GM18909 (cell line): ENCODE data around the gene FCF1.
A peak's percentile ranks its signal among the peaks of the same experiment; 100 is the strongest.
"Not testable (repeated sequence)": the region's sequence is repeated elsewhere in the genome, so short reads cannot be mapped to it uniquely, and the experiment has no call there.

ENCODE experiments used
- ATAC-seq: cut with Tn5 transposase; IDR thresholded peaks from one replicate; pipeline ENCODE4 v1.9.1; 2021; ENCODE audit warnings: mild to moderate bottlenecking; ENCODE audit not compliant: unreplicated experiment, poor library complexity

The FCF1 gene

DNA sequence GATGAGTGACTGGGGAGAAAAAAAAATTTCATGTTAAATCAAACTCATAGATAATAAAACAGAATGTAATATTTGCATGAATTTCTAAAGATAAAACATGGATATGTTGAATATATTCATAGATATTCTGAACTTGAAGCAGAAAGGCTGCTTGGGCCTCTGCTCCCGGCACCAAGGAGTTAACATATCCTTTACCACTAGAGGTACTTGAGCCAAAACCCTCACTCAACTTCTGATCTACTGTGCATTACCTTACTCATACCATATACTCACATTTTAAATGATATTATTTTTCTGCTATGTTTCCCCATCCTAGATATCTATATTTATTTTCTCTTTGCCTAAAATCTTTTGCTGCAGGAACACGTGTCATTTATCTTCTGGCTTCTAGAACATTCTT lies 15.0 kb upstream of the FCF1 start:
- ATAC-seq = no peak

DNA sequence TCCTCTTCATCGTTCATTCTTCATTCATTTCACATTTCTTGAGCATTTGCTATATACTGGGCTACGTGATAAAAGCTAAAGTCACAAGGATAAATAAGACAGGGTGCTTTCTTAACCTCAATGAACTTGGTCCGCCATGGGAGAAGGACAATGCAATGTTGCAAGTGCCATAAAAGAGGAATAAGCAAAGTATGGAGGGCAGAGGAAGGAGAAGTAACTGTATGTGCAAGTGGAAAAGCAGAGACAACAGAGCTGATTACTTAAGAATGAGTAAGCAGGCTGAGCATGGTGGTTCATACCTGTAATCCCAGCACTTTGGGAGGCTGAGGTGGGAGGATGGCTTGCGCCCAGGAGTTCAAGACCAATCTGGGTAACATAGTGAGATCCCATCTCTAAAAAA lies 14.5 kb upstream of the FCF1 start:
- no peak for ATAC-seq

DNA sequence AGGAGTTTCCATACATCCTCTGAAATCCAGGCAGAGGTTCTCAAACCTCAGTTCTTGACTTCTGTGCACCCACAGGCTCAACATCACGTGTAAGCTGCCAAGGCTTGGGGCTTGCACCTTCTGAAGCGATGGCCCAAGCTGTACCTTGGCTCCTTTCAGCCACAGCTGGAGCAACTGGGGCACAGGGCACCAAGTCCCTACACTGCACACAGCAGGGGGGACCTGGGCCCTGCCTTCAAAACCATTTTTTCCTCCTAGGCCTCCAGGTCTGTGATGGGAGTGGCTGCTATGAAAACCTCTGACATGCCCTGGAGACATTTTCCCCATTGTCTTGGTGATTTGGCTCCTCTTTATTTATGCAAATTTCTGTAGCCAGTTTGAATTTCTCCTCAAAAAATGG lies 10.7 kb upstream of the FCF1 start:
- ATAC-seq = no peak

DNA sequence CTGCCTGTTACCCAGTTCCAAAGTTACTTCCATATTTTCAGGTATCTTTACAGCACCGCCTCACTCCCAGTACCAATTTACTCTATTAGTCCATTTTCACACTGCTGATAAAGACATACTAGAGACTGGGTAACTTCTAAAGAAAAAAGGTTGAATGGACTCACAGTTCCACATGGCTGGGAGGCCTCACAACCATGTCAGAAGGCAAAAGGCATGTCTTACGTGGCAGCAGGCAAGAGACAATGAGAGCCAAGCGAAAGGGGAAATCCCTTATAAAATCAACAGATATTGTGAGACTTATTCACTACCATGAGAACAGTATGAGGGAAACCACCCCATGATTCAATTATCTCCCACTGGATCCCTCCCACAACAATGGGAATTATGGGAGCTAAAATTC lies 9.9 kb upstream of the FCF1 start:
- no peak for ATAC-seq

DNA sequence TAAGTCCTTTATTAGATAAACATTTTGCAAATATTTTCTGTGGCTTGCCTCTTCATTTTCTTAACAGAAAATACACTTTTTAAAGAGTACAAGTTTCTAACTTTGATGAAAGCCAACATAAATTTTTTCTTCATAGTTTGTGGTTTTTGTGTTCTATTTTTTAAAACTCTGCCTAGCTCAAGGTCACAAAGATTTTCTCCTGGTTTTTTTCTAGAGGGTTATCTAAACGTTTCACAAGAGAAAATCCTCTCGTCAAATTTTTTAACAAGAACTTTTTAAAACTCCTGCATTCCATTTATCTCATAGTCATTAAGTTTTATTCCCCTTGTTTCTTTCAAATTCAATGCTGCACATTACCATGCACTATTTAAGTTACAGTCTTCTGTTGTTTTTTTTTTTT lies 8.3 kb upstream of the FCF1 start:
- no peak for ATAC-seq

DNA sequence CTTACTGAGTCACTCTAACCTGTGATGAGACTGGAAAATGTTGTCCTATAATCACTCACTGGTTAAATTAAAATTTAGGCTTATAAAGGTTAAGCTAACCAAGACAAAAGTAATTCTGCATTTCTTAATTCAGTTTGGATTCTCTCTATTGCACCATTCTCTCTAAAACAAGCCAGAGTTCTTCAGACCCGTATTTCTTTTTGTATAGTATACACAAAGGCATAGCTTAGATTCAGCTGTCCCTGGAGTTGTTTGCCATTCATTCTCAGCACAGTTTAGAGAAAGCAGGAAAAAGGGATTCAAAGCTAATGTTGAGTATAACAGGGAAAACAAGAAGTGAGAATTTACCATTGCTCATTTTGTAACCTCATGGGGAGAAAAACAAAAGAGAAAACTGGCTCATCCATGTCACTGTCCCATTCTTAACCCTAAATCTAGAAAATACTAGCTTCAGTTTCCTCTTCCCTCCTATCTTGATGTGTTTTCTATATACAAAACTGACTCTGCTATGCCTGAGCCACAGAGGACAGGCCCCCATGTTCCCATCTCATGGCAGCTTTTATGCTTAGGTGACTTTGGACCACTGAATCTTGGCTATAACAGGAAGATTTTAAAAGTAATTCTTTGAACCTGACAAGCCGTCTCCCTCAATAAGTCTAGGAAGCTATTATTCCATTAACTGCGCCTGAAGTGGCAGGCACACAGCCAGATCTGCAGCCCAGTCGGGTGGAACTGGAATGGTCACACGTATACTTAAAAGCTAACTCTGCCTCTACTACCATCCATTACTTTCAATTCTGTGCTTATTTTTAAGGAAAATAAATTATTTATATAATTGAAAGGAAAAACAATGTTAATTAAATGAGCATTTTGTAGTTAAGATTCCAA lies 7.1 kb upstream of the FCF1 start:
- no peak for ATAC-seq

DNA sequence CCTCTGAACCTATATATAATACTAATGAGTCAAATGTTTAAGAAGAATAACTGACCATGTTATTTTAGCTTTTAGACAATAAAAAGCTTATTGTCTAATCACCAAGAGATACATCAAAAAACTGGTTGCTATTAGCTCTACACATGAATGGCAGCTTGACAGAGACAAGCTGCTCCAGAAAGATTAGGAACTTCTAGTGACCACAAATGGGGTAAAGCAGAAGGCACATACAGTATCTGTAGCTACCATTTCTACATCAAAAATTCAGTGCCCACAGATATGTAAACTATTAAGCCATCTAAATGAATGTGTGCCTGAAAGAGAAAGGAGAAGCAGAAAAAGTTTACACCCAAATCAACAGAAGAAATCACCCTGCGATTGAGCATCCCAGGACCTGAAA lies 2.5 kb upstream of the FCF1 start:
- no peak for ATAC-seq

DNA sequence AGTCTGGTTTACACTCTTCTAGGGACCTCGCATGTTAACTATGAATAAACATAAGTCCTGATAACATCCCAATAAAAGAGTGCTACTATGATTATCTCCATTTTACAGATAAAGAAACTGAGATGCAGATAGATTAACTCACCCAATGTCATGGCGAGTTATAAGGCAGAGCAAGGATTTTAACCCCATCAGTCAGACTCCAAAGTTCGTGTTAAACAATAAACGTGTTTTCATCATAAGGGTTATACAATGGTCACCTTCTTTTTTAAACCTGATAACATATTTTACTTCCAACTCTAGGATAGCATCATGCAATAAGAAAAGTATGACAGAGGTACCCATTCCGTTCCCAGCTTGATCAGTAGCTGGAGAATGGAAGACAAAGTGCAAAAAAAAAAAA lies 1.3 kb upstream of the FCF1 start:
- ATAC-seq = no peak

DNA sequence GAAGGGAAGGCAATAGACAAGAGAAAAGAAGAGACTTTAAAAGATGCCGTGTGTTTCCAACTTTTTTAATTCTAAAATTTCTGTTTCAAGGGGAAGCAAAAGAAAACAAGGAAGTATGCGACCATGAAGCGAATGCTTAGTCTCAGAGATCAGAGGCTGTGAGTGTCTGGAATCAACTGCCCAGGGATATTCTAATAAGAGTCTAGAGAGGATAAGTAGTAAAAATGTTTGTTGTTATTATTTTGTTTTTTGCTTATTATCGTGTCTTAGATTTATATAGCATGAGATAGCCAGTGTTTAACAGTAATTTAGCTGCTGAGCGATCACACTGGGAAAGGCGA lies 421 bp downstream of the FCF1 start:
- peak; percentile 7 for ATAC-seq

DNA sequence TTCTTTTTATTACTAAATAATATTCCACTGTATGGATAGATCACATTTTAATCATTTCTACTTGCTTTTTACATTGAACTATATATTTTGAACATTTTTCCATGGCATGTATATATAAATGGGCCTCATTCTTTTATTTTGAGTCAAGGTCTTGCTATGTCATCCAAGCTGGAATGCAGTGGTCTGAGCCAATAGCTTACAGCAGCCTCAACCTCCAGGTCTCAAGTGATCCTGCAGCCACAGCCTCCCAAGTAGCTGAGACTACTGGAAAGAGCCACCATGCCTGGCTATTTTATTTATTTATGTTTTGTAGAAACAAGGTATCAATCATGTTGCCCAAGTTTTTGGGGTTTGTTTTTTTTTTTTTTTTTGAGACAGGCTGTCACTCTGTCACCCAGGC lies 7.6 kb downstream of the FCF1 start:
- ATAC-seq = no peak

DNA sequence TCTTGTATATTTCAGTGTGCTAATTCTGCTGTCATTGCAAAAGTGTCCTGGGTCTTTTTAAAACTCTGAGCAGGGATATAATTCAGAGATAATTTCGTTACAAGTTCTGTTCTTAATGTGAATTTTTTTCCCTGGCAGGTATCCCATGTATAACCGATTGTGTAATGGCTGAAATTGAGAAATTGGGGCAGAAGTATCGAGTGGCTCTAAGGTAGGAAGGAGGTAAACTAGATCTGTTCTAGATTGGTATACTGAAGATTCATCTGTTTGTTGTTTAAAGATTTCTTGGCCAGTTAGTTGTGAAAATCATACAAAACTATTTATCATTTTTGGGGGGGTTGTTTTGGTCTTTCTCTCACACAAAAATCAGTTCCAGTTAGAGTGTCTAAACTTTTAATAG lies 10.2 kb downstream of the FCF1 start:
- ATAC-seq = no peak

DNA sequence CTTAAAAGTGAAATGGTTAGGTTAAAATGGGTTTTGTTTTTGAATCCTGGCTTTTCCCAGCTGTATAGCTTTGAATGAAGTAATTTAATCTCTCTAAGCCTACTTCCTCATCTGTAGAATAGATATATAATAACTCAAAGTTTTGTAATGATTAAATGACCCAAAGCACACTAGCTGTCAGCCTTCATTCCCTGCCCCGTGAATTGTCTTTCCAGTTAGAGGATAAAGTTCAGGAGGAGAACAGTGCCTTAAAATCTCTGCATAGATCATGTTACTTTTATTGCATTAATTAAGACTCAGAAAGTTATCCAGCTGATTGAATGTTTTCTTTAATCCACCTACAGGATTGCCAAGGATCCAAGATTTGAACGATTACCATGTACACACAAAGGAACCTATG lies 19.4 kb downstream of the FCF1 start:
- ATAC-seq = no peak

DNA sequence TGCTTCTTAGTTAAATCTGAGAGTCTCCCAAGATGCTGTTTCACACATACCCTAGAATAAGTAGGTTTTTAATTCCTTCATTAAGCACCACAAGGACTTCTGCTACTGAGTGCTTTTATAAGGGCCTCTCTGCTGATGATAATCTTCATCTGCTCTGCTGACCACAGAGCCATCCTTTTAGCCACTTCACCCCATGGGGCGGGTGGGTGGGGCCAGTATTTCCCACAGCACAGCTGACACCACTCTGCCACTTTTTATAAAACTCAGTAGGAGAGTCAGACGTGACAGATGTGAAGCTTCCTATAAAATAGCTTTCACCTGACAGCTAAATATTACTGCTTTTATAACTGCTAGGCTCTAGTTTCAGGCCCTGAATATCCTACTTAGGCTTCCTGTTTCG lies 20.3 kb downstream of the FCF1 start:
- ATAC-seq = no peak

DNA sequence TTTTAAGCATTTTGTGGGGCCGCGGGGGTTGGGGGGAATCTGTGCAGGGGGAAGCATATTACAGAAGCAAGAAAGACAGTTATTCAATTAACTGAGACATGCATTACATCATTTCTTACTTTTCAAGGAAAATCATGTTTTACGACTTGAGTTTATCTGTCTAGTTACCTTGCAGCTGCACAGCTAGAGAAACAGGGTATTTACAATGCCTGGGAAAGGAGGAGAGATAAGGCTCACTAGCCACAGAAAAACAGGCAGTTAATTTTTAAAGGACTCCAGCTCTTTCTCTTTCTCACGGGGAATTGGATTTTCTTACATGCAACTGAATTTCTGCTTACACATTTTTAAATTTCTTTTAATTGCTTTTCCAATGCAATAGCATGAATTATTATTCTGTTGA lies 22.2 kb downstream of the FCF1 start:
- no peak for ATAC-seq

DNA sequence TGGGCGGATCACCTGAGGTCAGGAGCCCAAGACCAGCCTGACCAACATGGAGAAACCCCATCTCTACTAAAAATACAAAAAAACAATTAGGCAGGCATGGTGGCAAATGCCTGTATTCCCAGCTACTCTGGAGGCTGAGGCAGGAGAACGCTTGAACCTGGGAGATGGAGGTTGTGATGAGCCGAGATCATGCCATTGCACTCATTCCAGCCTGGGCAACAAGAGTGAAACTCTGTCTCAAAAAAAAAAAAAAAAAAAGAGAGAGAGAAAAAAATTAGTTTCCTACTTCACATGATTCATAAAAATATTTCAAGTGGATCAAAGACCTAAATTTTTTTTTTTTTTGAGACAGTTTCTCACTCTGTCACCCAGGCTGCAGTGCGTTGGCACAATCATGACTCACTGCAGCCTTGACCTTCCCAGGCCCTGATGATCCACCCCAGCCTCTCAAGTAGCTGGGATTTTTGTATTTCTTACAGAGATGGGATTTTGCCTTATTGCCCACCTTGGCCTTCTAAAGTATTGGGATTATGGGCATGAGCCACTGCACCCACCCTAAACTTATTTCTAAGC lies 24.9 kb downstream of the FCF1 start:
- ATAC-seq = no peak

DNA sequence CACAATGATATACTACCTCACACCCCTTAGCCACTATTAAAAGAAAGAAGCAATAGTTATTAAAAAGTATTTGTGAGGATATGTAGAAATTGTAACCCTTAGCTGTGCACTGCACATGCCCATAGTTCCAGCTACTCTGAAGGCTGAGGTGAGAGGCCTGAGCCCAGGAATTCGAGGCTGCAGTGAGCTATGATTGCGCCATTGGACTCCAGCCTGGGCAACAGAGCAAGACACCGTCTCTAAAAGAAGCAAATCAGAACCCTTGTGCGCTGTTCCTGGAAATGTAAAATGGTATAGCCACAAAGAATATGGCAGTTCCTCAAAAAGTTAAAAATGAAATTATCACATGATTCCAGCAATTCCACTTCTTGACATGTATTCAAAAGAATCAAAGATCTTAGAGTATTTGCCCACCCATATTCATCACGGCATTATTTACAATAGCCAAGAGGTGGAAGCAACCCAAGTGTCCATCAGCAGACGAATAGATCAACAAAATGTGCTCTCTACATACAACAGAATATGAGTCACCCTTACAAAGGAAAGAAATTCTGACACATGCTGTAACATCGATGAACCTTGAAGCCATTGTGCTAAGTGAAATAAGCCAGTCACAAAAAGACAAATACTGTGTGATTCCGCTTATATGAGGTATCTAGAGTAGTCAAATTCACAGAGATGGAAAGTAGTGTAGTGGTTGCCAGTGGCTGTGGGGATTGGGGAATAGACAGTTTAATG lies 26.5 kb downstream of the FCF1 start:
- no peak for ATAC-seq

DNA sequence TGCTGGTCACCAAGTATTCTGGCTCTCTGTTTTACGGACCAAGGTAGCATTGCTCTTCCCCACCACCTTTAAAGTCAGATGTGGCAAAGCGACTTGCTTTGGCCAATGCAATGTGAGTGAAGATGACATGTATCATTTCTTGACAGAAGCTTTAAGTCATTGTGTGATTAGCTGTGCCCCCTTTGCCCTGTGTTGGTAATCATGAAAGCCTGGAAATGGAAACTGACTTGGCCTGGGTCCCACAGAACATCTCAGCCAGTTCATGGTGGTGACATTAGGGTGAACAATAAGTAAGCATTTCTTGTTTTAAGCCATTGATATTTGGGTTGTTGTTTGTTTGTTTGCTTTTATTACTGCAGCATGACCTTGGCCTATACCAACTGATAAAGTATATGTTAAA lies 34.3 kb downstream of the FCF1 start:
- no peak for ATAC-seq

DNA sequence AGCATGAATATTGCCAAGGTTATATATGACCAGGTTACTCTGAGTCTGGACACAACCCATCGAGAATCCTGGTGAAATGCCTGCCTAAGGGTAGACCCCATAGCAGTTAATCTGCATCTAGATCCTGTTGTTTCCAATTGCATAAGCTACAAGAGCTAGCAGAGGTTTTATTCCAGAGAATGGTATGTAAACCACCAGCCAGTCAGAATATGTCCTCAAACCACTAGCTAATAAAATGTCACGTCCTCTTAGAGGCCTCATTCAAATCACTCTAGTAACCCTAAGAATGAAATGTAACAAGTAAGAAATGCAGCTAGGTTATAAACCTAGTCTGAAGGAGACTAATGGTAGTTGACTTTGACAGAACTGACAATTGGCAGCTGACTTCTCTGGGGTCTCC lies 41.2 kb downstream of the FCF1 start:
- no peak for ATAC-seq

DNA sequence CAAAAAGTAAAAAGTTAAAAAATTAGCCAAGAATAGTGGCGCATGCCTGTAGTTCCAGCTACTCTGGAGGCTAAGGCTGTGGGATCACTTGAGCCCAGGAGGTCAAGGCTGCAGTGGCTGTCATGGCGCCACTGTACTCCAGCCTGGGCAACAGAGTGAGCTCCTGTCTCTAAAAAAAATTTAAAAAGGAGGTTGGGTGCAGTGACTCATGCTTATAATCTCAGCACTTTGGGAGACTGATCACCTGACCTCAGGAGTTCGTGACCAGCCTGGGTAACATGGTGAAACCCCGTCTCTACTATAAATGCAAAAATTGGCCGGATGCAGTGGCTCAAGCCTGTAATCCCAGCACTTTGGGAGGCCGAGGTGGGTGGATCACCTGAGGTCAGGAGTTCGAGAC lies 42.0 kb downstream of the FCF1 start:
- ATAC-seq = no peak

DNA sequence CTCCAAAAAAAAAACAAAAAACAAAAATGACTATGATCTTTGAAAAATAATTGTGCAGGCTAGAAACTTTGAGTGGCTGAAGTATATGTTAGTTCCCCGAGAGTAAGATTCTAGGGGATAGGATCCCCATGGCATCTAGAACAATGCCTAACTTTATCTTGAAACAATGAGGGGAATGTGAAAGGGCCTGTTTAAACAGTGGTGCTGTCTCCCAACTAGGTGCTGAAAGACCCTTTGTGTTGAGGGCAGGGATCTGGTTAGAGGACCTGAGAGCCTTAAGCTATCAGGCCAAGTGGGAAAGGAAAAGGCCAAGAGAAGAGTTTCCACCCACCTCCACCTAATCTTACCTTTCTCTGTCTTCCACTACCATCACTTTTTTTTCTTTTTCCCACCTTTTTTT lies 43.4 kb downstream of the FCF1 start:
- ATAC-seq = no peak

DNA sequence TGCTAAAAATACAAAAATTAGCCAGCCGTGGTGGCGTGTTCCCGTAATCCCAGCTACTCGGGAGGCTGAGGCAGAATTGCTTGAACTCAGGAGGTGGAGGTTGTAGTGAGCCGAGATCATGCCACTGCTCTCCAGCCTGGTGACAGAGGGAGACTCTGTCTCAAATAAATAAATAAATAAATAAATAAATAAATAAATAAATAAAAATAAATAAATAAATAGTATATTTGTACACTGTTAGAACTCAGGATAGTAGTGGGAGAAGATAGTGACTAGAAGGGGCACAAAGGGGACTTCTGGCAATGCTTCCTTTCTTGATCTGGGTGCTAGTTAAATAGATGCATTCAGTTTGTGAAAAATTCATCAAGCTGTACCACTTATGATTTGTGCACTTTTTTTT lies 45.6 kb downstream of the FCF1 start:
- not testable (repeated sequence) for ATAC-seq
